GM21526 (cell line): ENCODE measurements around the gene CEP85L.

Experiments used
- ATAC-seq: cut with Tn5 transposase; IDR thresholded peaks from one replicate; pipeline ENCODE4 v1.9.1; 2021; ENCODE audit warnings: moderate library complexity; ENCODE audit not compliant: unreplicated experiment, low FRiP score

Gene CEP85L

DNA sequence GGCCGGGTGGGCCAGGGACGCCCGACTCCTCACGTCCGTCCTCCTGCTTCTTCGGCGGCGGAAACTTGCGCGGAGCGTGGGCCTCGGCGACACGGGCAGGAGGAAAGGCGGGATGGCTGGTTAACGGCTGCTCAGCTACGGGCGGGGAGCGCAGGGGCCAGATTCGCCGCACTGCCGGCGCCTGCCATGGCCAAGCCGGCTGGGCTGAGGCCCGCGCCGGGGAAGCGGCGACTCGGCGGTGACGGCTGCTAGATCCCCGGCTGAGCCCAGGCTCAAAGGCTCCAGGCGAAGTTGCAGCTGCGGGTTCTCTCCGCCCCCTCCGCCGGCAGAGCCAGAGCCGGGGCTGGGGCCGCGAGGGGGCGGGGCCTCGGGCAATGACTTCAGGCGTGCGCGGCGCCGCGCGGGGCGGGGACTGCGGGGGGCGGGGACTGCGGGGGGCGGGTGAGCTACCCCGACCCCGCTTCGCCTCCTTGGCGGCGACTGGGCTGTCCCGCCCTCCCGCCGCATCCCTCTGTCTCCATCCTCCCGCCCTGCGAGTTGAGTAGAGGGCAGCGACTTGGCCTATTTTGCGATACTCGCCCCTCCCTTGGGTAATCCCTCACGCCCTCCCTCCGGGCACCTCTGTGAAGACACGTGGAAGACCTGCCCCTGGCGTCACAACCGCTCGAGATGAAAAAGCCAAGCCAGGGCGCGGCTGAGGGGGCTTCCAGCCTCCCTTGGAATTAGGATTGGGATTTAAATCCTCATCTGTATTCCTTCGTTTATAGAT lies at the start of gene CEP85L:
Gene CEP85L, minus strand, starts transcription at position 310 of the 769 bp plus-strand sequence. CDS start 322 bp downstream, outside the sequence.
- ATAC-seq, result peak; percentile 81

DNA sequence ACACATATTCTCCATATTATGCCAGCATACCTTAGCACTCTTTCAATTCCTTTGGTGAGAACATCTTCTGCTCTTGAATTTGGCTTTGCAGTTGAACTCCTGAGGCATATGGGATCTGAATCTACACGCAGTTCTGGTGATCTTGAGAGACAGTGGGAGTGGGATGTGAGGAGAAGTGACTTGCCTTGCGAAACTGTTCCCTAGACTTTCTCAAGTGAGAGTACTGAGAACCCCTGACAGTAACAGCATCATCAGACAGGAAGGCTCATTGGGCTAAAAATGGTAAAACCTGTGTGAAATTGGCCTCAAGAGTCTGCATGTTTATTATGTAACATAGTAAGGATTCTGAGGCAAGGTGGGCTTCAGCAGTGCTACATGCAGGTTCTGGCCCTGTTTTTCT lies 49.1 kb upstream of the CEP85L start:
- no peak for ATAC-seq

DNA sequence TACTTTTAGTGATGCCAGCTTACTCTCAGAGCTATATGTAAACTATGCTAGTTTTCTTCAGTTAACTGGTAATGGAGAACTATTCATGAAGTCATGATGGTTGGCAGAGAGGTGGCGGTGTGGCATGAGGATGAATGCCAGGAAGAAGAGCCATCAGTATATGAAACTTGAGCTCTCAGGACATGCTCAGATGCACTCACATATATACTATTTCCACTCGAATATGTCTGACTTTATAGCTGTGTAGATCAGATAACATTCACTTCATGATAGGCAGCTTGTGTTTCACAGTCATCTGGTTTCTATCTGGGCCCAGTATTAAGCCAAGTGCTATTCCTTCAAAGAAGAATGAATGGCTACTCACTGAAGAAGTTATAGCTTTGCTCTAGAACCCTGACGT lies 46.2 kb upstream of the CEP85L start:
- no peak for ATAC-seq

DNA sequence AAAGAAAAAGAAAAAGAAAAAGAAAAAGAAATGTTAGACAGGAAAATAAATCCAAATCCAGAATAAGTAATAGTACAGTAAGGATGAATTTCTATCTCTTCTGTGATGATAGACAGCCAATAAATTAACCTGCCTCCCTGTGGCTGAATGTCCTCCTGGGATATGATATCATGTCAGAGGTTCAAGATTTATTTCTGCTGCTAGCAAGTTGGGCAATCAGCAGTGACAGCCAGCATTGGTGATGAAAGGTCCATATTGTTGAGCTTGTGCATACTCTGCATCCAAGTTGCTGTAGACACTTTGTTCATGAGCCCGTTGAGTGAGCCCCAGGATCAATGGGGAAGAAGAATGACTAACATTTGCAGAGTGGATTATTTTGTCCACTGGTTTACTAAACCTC lies 44.9 kb upstream of the CEP85L start:
- ATAC-seq, result no peak

DNA sequence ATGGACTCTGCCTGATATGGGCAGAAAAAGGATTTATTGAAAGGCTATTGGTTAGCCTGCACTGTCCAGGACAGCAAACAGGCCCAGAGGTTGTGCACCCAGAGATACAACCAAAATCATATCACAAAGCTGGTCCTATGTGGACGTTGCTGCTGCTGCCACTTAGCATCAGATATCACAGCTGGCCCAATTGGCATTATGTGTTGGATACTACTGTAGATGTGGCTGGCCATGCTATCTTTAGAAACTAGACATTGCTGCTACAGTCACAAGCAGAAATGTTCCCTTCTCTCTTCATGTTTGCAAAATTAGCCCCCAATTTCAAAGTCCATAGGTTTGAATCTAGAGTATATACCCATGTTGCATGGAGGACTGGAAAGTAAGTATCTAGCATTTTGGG lies 42.2 kb upstream of the CEP85L start:
- ATAC-seq, result no peak

DNA sequence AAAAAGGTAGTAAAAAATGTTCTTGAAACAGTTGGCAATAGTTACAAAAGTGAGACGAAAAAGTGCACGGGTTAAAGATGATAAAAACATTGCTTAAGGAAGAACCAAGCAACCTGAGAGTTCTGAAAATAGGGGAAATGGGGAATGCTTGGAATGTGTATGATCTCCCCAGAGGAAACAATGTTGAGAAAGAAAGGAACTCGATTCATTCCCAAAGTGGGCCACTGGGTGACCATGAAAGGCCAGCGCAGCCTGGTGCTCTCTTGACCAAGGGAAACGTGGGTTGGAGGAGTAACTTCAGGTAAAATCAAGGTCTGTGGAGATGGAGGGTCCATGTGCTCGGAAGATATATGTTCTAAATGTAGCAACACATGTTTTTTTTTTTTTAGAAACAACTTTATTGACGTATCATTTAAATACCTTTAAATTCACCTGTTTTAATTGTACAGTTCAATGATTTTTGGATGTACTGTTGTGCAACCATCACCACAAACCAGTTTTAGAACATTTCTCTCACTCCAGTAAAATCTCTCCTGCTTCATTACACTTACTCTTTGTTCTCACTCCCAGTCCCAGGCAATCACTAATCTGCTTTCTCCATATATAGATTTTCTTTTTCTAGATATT lies 34.5 kb upstream of the CEP85L start:
- no peak for ATAC-seq

DNA sequence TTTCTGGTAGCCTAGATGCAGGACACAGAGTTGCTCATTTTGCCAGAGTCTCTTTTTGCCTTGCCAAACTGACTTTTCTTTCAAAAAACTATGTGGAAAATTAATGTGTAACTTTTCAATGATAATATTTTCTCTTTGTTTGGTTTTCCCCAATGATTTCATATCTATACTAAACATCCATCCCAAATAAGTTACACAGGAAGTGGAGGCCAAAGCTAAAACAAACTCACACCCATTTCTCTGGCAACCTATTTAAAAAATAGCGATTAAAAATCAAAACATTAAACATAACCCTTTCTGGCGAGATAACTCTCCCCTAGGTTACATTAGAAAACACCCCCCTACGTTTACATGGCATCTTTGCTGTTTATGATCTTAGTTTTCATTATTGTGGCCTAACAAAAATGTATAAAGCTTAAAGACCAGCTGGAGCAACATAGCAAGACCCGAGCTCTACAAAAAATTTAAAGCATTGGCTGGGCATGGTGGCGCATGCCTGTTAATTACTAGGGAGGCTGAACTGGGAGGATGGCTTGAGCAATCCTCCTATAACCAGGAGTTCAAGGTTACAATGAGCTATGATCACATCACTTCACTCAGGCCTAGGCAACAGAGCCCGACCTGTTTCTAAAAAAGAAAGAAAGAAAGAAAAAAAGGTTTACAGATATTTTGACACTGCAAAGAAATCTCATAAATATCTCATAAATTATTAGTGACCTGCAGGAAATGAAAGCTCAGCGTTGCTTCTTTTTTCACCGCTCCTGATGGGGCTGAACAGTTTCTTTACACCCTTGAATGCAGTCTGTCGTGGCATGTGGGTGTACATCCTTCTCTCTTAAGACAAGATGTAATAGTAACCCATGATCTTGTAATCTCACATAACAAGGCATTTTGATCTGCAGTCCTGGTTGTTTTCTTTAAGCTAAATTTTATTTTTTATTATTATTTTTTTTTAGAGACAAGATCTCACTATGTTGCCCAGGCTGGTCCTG lies 32.8 kb upstream of the CEP85L start:
- no peak for ATAC-seq

DNA sequence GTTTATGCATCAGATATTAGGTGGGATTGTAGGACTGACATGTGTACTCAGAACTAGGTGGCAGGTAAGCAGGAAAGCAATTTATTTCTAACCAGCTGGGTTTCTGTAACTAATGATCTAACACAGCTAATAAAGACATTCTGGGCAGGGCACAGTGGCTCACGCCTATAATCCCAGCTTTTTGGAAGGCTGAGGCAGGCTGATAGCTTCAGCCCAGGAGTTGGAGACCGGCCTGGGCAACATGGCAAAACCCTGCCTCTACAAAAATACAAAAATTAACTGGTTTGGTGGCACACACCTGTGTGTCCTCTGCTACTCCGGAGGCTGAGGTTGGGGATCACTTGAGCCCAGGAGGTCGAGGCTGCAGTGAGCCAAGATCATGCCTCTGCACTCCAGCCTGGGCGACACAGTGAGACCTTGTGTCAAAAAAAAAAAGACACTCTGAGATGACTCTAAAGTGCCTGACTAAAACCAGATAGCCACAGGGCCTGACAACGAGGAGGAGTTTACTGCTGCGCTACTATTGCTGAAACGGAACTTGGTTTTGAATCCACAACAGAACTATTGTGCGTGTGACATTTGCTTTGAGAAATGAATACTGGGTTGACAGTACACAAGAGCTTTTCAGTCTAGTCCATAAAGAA lies 29.2 kb upstream of the CEP85L start:
- no peak for ATAC-seq

DNA sequence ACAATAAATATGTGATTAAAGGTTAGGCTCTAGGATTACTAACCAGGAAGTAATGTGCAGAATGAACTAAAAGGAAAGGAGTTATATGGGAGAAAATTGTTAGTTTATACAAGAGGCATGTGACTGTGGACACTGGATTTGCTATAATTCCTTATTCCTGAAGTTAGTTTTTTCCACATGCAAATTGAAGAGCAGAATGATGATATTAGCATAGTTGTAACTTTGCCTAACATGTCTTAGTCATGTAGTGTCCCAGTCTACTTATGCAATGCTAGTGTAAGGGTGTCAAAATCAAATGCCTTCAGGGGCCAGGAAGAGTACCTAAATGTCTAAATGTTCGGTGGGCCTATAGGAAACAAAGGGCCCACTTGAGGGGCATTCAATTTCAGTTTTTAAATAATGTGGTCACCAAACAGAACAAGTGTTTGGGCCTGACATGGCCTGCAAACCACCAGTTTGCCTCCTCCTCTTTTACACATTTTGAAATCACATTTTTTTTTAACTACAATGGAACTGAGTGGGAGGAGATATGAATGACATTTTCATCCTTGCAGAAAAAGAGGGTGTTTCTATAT lies 28.0 kb upstream of the CEP85L start:
- no peak for ATAC-seq

DNA sequence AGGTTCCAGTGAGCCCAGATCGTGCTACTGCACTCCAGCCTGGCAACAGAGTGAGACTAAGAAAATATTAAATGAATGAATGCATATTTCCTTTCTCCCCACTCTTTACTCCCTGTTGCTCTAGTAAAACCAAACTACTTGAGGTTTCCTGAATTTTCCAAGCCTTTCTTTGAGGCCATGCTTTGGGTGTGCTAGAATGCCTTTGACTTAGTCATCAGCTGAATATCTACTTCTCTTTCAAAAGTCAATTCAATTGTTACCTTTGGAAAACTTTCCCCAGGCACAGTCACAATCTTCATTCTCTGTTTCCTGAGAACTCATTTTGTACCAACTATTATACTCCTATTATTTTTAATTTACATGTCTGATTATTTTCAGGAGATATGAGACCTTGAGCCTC lies 27.5 kb upstream of the CEP85L start:
- ATAC-seq, result no peak

DNA sequence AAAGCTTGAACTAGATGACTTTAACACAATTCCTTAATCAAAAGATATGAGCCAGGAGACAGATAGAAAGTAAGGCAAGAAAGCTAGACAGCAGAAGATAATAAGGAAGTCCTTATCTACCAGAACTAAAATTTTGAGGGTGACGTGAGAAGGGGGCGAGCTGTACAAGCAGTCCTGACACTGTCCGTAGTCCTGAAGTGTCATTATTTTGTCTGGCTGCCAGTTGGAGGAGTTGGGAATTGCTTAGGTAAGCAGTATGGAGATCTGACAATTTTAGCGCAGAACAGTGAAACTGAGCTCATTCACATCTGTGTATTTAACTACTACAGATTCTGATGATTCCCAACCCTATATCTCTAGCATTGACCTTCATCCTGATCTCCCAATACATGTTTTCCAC lies 25.8 kb upstream of the CEP85L start:
- no peak for ATAC-seq

DNA sequence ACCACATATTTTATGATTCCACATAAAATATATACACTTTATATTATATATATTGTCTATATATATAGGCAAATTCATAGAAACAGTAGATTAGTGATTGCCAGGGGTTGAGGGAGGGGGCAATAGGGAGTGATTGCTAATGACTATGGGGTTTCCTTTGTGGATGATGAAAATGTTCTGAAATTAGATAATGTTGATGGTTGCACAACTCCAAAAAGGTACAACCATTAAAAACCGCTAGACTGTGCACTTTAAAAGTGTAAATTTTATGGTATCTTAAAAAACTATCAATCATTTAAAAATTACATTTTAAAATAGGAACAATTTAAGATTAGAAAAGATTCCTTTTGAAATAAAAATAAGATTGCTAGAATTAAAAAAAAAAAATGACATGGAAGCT lies 23.8 kb upstream of the CEP85L start:
- no peak for ATAC-seq

DNA sequence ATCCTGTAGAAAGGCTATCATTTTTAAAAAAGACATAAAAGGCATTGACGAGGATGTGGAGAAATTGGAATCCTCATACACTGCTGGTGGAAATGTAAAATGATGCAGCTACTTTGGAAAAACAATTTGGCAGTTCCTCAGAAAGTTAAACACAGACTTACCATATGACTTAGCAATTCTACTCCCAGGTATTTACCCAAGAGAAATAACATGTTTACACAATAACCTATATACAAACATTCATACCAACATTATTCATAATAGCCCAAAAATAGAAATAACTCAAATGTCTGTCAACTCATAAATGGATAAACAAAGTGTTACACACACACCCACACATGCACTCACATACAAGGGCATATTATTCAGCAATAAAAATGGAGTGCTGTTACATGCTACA lies 23.4 kb upstream of the CEP85L start:
- ATAC-seq, result no peak

DNA sequence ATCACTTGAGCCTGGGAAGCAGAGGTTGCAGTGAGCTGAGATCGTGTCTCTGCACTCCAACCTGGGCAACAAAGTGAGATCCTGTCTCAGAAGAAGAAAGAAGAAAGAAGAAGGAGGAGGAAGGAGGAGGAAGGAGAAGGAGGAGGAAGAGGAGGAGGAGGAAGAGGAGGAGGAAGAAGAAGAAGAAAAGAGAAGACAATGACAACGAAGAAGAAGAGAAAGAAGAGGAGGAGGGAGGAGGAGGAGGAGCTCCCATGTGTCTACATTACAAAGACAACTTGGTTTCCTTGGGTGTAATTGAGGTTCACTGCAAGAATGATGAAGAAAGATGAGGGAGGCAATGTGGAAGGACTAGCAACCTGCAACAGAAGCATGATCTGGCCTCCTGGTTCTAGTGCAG lies 21.3 kb upstream of the CEP85L start:
- ATAC-seq, result no peak

DNA sequence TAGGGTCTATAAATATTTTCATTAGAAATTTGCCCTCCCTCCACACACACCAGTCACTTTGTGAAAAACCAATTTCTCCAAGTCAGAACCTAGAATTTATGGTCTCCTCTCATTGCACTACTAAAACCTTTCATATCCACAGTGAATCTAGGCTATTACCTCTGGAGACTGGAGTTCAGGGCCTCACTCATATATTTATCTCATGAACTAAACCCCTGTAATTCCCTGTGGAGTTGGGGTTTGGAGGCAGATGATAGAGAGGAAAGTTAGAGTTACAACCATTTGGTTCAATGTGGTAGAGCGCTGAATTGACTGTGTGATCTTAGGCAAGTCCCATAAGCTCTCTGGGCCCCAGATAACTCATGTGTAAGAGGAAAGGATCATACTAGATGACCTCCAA lies 18.2 kb upstream of the CEP85L start:
- no peak for ATAC-seq

DNA sequence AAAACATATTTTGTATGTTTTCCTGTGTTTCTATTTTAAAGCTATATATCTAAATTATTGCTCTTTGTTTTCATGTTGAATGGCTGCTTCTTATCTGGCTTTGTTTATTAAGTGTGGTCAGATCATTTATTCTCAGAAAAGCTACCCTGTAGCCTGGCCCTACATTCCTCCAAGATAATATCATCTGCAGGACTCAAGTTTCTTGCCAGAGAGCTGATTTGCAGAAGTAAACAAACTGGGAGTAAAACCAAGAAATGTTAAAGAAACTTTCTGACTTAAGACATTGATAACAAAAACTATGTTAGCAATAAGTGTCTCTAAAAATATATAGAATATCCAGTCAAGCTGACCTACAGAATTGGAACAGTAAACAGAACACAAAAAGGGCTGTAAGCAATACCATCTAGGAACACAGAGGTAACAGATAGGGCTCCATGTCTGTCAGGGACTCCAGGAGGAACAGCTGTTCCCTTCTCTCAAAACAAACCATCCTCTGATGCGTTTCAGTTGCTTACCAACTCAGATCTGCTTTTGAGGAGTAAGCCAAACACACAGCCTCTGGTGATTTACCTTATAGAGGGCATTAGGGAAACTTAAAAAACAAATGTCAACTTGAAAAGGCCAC lies 17.5 kb upstream of the CEP85L start:
- no peak for ATAC-seq

DNA sequence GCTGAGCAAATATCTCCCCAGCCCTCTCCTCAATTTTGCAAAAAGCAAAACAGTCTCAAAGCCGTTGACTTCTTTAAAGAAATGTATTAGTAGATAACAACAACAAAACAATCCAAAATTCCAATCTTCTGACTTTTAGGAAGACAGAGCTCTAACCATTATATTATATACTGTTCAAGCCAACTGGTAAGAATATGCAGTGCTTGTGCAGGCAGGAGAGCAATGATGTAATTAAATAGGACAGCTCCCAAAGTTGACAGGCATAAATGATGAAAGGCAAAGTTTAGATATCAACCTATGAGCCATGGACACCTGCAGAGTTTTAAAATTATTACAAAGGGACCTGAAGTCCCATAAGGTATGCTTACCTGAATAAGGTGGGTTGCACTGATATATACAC lies 16.6 kb upstream of the CEP85L start:
- no peak for ATAC-seq

DNA sequence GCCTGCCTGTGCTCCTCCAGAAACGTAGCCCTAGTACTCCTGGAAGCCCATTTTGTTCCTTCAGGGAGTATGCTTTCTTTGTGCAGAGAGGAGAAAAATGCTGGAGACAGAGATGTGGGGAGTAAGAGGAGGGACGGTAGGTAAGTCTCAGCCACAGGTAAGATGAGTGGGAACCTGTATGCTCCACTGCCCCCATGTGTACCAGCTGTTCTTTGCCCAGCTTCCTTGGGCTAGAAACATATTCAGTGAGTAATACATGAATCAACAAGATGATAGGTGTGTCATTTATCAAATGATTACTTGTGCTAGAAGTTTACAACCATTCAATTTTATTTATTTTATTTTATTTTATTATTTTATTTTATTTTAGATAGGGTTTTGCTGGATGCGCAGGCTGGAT lies 13.6 kb upstream of the CEP85L start:
- no peak for ATAC-seq

DNA sequence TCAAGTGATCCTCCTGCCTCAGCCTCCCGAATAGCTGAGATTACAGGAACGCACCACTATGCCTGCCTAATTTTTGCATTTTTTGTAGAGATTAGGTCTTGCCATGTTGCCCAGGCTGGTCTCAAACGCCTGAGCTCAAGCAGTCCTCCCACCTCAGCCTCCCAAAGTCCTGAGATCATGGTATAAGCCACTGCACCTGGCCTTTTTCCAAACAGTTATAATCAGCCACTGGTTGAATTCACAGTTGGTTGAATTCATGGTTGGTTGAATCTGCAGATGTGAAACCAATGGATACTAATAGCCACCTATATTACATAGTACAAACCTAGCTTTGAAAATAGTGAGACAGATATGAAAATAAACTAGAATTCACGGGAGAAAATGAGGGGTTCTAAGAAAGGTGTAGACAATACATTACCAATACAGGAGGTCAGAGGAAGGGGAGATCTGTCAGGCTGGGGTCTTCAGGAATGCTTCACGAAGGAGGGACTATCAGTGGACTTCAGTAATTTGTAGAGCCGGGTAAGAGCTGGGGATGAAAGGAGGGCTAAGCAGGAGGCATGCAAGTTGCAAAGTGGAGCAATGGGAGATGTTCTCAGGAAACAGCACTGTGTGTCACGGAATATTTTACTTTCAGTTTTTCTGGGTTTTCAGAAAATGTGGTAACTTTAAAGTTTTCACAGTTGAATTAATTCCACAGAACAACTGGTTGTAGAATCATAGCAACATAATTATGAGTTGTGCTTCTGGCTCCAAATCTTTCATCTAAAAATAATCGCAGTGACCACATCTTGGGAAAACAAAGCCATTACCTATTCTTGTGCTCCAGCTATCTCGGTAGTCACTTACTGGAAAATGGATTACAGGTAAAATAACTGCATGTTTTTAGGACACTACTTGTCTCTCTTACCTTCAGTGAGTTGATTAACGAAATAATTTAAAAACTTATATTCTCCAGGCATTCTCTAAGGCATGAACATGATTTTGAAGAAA lies 12.9 kb upstream of the CEP85L start:
- no peak for ATAC-seq
